Stimulated activated effector memory CD8-positive, alpha-beta T cell treated with anti-CD3 and anti-CD28 coated beads, Interleukin-12 subunit alpha, Interleukin-12 subunit beta, amount 100 ng/mL, for 72 hours (primary cell): ENCODE data around the gene OSTM1.
"Not testable (repeated sequence)": the region's sequence is repeated elsewhere in the genome, so short reads cannot be mapped to it uniquely, and the experiment has no call there.

Source experiments
- ATAC-seq: fragments of 150-1000 bp; cut with Tn5 transposase; 2 replicates; pipeline ENCODE4 v1.10.0; 2021
- DNase-seq, 2 donors: peaks; one replicate each; pipeline ENCODE4 v3.0.0; 2021 to 2022; ENCODE audit warnings: low spot score in 2 of 2
- H3K27ac Mint-ChIP-seq: one replicate; pipeline ENCODE4 v1.8.0; 2022; ENCODE audit warnings: mild to moderate bottlenecking, mixed read lengths
- H3K36me3 Mint-ChIP-seq: one replicate; pipeline ENCODE4 v1.8.0; 2022; ENCODE audit warnings: mild to moderate bottlenecking, mixed read lengths
- H3K4me1 Mint-ChIP-seq: one replicate; pipeline ENCODE4 v1.8.0; 2022; ENCODE audit warnings: mixed read lengths
- H3K4me3 Mint-ChIP-seq: one replicate; pipeline ENCODE4 v1.8.0; 2022; ENCODE audit warnings: mild to moderate bottlenecking, mixed read lengths
- H3K9me3 Mint-ChIP-seq: one replicate; pipeline ENCODE4 v1.8.0; 2022; ENCODE audit warnings: mixed read lengths

Gene OSTM1

DNA sequence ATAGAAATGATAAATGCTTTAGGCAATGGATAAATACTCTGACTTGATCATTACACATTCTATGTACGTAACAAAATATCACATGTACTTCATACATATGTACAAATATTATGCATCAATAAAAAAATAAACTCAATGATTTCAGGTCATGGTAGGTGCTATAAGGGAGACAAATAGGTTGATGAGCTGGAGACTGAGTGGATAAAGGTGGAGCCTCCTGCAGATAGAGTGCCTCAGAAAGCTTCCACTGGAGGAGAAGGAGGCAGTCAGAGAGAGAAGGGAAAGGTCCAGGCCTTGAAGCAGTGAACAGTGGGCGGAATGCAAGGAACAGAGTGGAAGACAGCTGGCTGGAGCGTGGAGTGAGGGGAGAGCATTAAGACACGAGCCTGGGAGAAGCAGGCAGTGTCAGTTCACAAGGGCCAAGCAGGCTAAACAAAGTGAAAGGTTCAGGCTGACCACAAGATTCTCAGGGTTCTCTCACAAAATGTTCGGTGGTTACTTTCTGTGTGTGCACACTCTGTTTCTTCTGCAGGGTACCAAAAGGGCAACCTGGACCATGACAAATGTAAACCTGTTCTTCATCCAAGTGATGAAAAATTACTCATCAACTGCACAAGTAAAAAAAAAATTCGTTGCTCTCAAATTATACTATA, 60.6 kb downstream of the OSTM1 start:
- ATAC-seq (no peak), DNase-seq (no peak)
- H3K9me3 Mint-ChIP-seq, result peaks cover 10% of the 10 kb centered on the region

DNA sequence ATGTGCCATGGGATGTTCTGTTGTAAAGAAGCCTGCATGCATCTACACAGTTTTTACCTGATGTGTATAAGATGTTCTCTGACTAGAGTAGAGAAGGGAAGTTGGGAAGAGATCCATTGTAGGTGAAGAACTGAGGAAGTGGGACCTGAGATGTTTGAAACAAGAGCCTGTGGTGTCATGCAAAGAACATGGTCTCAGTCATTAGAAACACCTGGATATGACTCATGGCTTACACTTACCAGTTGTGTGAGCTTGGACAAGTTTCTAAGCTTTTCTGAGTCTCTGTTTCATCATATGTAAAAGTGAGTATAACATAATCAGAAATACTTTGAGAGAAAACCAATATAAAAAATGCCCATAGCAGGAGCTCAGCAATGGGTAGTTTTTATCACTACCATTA, 64.6 kb downstream of the OSTM1 start:
- ATAC-seq, result peak; percentile 24

More for the DNA sequence above, 60.6 kb downstream of the OSTM1 start:
- no peaks in the 10 kb centered on the region for H3K4me1 Mint-ChIP-seq
- H3K4me3 Mint-ChIP-seq, result no peak overlapping the region
- H3K27ac Mint-ChIP-seq, result no peak overlapping the region
- no peaks in the 10 kb centered on the region for H3K36me3 Mint-ChIP-seq

DNA sequence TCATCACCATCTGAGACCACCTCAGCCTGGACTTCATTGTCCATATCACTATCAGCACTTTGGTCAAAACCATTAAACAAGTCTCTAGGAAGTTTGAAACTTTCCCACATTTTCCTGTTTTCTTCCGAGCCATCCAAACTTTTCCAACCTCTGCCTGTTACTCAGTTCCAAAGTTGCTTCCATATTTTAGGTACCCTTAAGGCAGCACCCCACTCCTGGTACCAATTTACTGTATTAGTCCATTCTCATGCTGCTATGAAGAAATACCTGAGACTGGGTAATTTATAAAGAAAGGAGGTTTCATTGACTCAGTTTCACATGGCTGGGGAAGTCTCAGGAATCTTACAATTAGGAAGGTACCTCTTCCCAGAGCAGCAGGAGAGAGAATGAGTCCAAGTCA, 65.3 kb downstream of the OSTM1 start:
- ATAC-seq, DNase-seq, H3K4me1 Mint-ChIP-seq, H3K4me3 Mint-ChIP-seq, H3K27ac Mint-ChIP-seq, H3K36me3 Mint-ChIP-seq: not testable (repeated sequence)
- H3K9me3 Mint-ChIP-seq, result peaks cover 10% of the 10 kb centered on the region

More for the DNA sequence above, 64.6 kb downstream of the OSTM1 start:
- Mint-ChIP-seq H3K9me3 (peaks cover 10% of the 10 kb centered on the region), H3K36me3 (no peaks in the 10 kb centered on the region), H3K4me3 (no peak overlapping the region), H3K4me1 (no peaks in the 10 kb centered on the region), H3K27ac (no peak overlapping the region)
- no peak for DNase-seq

DNA sequence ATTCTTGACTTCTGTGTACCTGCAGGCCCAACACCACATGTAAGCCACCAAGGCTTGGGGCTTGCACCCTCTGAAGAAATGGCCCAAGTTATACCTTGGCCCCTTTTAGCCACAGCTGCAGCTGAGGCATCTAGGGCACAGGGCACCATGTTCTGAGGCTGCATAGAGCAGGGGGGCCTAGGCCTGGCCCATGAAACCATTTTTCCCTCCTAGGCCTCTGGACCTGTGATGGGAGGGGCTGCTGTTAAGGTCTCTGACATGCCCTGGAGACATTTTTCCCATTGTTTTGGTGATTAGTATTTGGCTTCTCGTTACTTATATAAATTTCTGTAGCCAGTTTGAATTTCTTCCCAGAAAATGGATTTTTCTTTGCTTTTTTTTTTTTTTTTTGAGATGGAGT, 66.2 kb downstream of the OSTM1 start:
- Mint-ChIP-seq H3K4me3 (no peak overlapping the region), H3K9me3 (peaks cover 10% of the 10 kb centered on the region), H3K4me1 (no peaks in the 10 kb centered on the region), H3K27ac (no peak overlapping the region), H3K36me3 (no peaks in the 10 kb centered on the region)
- DNase-seq, result no peak
- no peak for ATAC-seq

DNA sequence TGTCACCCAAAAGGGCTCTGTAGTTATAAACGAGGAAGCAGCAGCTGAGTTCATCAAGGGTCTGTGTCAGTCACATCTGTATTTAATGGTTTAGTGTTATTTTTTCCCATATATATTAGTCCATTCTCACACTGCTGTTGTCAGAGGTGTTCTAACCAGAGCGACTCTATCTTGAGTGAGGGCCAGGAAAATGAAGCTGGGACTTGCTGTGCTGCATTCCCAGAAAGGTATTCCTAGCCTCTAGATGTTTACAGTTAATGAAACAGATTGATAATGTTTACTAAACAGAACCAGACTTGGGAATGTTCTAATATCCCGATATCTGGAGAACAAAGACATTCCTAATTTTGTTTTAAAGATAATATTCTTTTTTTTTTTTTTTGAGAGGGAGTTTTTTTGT, 68.6 kb downstream of the OSTM1 start:
- Mint-ChIP-seq H3K27ac (no peak overlapping the region), H3K4me3 (no peak overlapping the region), H3K36me3 (no peaks in the 10 kb centered on the region), H3K9me3 (peaks cover 10% of the 10 kb centered on the region), H3K4me1 (no peaks in the 10 kb centered on the region)
- ATAC-seq, result no peak
- DNase-seq, result no peak

DNA sequence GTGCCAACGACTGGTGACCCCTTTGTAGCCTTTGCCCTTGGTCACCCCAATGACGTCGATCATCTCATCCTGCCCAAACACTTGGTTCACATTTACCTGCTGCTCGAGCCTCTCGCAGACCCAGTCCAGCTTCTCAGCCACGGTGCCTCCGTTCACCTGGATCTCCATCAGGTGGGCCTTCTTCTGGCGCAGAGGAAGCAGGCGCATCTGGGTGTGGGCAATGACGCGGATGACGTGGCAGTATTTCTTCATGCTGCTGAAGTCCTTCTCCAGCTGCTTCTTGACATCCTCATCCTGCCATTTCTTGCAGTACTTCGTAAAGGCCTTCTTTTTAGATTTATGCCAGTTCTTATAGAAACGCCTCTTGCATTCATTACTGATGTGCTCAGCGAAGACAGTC, 69.7 kb downstream of the OSTM1 start:
- no peak for DNase-seq
- H3K36me3 Mint-ChIP-seq, result no peaks in the 10 kb centered on the region
- H3K4me3 Mint-ChIP-seq, result no peak overlapping the region
- H3K4me1 Mint-ChIP-seq, result no peaks in the 10 kb centered on the region
- ATAC-seq, result no peak
- H3K27ac Mint-ChIP-seq, result no peak overlapping the region
- peaks cover 10% of the 10 kb centered on the region for H3K9me3 Mint-ChIP-seq

DNA sequence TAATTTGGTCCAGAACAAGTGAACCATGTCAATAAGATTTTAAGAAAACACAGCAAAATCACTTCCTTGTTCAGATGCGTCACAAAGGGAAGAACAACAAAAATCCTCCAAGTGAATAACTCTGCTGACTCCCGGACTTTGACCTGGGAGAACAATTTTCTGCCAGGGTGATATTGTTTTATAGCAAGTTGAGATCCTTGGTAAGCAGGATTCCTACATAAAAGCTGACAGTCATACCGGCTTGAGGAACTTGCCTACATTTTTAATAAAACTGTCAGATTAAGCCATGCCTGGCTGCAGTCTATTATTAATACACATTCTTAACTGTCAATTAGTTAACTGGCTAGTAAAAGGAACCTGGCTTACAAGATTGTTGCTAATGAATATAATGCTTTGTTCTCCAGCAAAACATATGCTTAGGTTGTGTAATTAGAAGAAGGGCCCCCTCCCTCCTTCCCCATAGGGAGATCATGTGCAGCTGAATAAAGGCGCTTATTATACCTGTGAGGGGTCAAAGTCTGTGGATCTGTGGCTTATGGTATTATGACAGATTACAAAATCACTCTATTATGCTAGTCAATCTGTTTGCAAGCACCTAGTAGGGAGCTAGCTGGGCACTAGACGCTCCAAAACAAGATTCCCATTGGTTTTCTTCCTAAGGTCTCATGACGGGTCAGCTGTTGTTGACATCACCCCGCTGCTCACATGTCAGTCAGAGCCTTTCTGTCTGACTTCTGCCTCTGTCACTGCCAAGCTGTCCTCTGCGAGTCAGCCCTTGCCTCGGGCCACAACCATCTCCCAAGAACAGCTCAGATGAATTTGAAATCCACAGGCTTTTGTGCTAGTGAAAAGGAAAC, 71.9 kb downstream of the OSTM1 start:
- no peaks in the 10 kb centered on the region for H3K36me3 Mint-ChIP-seq
- no peak overlapping the region for H3K27ac Mint-ChIP-seq
- no peak overlapping the region for H3K4me3 Mint-ChIP-seq
- ATAC-seq, result no peak
- H3K9me3 Mint-ChIP-seq, result no peaks in the 10 kb centered on the region
- no peak for DNase-seq
- no peaks in the 10 kb centered on the region for H3K4me1 Mint-ChIP-seq

DNA sequence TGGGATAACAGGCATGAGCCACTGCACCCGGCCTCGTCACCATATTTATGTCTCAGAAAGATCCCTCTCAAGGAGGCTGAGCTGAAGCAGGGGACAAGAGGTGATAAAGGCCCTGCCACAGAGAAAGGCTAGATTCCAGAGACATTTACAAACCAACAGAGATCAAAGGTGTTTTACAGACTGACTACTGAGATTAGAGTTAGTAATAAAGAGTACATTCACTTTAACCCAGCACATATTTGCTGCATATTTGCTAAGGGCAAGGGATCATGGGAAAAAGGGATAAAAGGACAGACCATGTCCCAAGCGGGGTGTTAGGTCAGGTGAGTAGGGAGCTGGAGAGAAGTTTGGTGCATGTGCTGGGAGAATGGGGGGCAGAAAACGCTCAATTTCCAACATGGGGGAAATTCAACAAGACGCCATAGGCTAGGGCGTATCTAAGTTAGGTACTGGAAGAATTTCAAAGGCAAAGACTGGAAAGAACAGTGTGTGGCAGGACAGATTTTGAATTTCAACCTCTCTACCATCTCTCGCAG, 72.8 kb downstream of the OSTM1 start:
- Mint-ChIP-seq H3K36me3 (no peaks in the 10 kb centered on the region), H3K4me3 (no peak overlapping the region), H3K27ac (no peak overlapping the region), H3K4me1 (no peaks in the 10 kb centered on the region), H3K9me3 (no peaks in the 10 kb centered on the region)
- no peak for ATAC-seq
- DNase-seq, result no peak

DNA sequence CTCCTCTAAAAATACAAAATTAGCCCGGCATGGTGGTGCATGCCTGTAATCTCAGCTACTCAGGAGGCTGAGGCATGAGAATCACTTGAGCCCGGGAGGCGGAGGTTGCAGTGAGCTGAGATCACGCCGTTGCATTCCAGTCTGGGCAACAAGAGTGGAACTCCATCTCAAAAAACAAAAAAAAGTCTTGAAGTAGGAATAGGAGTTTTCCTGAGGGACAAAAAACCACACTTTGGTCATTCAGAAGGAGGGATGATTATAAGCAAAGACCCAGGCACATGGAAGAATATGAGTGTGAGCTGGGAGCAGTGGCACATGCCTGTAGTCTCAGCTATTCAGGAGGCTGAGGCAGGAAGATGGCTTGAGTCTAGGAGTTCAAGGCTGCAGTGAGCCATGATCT, 74.3 kb downstream of the OSTM1 start:
- H3K27ac Mint-ChIP-seq, H3K4me3 Mint-ChIP-seq, H3K9me3 Mint-ChIP-seq, ATAC-seq, H3K4me1 Mint-ChIP-seq, DNase-seq, H3K36me3 Mint-ChIP-seq: not testable (repeated sequence)

DNA sequence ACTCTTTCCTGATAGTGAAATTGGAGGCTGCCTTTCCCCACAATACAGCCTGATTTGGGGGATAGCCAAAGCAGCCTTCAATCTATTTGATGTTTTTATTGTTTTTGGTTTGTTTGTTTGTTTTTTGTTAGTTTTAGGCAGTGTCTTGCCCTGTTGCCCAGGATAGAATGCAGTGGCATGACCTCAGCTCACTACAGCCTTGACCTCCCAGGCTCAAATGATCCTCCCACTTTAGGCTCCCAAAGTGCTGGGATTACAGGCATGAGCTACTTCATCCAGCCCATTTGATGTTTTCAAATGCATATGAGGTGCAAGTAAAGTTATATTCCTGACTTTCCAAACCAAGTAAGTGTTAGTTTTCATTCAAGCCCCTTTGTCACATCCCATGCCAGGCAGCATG, 75.2 kb downstream of the OSTM1 start:
- Mint-ChIP-seq H3K9me3 (no peaks in the 10 kb centered on the region), H3K27ac (peak overlapping the region; percentile 24), H3K4me3 (no peak overlapping the region), H3K4me1 (no peaks in the 10 kb centered on the region), H3K36me3 (no peaks in the 10 kb centered on the region)
- DNase-seq (no peak), ATAC-seq (no peak)

DNA sequence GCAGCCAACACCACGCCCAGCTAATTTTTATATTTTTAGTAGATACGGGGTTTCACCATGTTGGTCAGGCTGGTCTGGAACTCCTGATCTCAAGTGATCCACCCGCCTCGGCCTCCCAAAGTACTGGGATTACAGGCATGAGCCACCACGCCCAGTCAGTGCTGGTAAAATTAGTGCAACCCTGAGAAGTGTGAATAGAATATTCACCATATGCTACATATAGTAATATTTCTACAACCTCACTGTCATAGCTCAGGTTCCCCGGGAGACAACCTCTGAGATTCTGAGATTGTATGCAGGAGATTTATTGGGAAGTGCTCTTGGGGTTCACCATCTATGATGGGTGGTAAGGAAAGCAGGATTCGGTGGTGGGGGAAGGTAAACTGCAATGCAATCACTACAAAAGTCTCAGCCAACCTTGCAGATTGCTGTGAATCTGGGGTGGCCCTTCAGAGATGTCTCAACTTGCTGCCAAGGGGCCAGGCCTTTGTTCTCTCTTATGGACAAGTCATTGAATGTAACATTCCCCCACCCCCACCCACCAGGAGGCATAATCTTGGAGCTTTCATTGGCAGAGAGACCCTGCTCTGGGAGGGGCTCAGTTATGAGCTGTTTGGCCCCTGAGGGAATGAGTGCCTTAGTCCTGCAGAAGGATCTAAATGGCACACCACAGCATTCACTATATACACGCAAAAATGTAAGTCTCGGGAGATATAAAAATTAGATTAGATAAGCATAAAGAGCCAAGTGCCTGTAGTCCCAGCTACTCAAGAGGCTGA, 82.6 kb downstream of the OSTM1 start:
- no peak for DNase-seq

More for the DNA sequence above, 82.6 kb downstream of the OSTM1 start:
- Mint-ChIP-seq H3K4me3 (peak overlapping the region; percentile 20), H3K36me3 (no peaks in the 10 kb centered on the region), H3K4me1 (peaks cover 10% of the 10 kb centered on the region), H3K9me3 (no peaks in the 10 kb centered on the region), H3K27ac (peak overlapping the region; percentile 68)
- no peak for ATAC-seq
